Myocyte (in vitro differentiated cells): ENCODE measurements around the gene GABBR2. TPM values are rescaled to one million over a fixed set of nuclear protein-coding genes. Genes with fewer than 3 reads are reported as not detected.

Experiments
- DNase-seq: peaks from one replicate; pipeline ENCODE4 v3.0.0-alpha.2; 2012; ENCODE audit warnings: low read depth
- total RNA-seq: library from RNA; depleted of rRNA; stranded (reverse); fragments of >200 nt; gene quantifications from 2 replicates; pipeline ENCODE4 v1.2.3, GENCODE V29; 2014

GABBR2 gene
- total RNA-seq, 1 donor from 2014 or later, result 0.51 TPM

DNA sequence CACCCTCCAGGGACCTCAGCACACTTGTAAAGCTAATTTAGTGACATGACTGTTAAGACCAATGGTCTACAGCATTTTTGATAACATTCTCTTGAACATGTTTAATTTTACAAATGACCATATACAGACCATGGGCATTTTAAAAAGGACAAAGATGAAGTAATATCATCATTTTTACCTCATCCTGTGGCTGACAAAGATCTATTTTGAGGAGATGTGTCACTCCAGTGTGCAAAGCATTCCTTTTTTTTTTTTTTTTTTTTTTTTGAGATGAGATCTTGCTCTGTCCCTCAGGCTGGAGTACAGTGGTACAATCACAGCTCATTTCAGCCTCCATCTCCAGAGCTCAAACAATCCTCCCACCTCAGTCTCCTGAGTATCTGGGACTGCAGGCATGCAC lies 335.1 kb downstream of the GABBR2 start:
- DNase-seq, result no peak

DNA sequence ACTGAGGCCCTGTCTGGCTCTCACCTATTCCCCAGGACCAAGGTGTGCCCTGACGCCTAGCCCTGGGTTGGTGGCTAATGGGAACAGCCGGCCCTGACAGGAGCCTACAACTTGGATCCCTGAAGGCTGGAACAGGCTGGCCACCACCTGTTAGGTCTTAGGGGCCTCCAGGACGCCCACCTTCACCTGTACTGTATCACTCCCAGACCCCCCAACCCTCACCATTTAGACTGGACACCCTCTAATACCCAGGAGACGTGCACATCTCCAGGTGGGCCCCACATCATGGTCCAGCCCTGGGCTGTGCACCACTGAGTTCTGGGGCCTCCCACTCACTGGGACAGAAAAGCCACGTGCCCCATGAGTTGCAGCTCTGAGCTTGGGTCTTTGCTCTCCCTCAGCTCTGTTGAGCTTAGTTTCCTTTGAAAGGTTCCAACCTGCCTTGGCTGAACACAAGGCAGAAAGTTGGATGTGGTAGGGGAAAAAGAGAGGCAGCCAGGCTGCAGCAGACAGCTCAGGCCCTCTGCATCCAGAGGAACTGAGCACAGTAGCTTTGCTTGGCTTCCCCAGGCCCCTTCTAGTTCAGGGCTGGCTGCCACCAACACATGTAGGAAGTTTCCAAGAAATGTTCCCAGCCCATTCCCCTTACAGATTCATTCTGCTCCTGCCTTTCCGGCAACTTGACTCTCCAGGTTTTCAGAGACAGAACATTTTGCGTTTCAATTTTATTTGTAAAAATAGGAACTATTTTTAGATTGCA lies 336.5 kb downstream of the GABBR2 start:
- no peak for DNase-seq

DNA sequence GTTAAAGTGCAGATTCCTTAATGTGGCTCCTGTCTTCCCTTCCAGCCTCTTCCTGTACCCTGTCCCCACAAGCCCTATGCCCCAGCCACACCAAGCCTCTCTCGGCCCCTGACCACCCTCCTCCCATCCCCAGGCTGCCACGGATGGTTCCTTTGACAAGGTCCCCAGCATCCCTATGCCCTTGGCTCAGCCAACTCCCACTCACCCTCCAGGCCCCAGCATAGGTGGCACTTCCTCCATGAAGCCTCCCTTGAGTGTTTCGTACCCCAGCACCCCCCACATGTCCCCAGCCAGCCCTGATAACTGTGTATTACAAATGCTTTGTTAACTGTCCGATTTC lies 337.8 kb downstream of the GABBR2 start:
- no peak for DNase-seq

DNA sequence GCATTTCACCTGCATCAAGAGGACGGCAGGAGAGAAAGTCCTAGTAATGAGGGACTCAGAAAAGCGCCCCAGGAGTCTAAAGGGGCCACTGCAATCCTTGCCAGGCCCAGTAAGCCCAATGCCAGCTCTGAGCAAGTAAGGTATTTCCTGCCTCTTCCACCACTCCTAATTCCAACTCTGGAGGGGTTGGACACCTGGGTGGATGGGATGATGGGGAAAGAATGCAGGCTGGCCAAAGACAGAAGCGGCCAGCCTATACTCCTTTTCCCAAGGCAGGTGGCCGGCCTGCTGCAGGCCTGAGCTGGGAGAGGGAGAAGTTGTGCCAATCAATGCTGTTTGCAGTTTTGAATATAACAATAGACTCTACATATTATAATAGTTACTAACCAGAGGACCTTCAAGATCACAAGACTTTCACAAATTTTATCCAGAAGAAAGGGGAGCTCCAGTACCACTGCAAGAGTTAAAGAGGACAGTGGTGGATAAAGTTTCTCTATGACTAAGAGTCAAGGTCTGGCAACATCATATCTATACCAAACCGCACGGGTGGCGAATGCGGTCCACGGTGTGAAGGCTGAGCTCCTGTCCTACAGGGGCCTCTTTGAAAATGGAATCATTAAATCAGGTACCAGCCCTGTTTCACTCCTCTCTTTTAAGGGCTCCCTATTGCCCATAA lies 338.3 kb downstream of the GABBR2 start:
- no peak for DNase-seq

DNA sequence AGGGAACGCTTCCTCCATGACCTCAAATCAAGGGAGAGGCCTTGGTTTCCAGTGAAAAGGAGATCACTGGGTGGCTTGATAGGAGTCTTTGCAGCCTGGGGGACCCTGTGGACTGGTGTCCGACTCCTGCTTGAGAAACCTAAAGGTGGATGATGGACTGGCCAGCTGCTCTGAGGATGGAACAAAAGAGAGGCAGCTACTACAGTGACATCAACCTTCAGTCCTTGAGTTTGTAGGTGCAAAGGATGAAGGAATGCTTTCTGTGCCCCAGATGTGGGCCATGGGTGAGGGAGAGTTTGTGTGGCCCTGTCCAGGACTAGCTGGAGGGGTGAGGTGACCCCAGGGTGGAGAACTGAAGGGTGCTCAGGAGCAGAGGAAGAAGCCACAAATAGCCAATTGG lies 338.8 kb downstream of the GABBR2 start:
- no peak for DNase-seq

DNA sequence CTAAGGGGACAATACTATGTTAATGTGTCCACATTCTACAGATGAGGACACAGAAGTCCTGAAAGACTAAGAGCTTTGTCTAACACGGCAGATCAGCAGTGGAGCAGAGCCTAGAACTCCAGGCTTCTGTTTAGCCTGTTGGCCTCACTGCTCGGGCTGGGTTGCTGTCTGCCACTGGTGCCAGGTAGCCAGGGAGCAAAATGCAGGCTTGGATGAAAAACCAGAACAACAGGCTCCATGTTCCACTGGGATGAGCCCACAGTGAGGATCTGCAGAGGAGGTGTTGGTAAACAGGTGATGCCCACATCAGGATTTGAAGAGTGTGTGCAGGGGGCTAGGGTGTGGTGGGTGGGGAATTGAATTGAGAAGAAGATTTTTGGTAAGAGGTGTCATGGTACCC lies 339.3 kb downstream of the GABBR2 start:
- DNase-seq, result no peak

DNA sequence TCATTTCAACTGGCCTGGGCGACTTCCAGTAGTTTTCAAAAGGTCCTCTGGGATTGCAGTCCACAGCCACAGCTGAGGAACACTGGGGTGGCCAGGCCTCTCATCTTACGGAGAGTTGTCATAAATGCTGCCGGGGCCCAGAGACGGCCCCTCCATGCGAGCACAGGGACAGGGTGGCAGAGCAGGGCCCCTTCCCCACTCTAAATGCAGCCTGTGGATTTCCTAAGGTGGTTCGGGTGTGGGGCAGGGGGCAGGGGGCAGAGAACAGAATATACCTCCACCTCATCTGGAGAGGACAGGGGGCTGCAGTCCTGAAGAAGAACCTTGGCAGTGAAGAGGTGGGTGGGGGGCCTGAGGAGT lies 339.7 kb downstream of the GABBR2 start:
- no peak for DNase-seq

DNA sequence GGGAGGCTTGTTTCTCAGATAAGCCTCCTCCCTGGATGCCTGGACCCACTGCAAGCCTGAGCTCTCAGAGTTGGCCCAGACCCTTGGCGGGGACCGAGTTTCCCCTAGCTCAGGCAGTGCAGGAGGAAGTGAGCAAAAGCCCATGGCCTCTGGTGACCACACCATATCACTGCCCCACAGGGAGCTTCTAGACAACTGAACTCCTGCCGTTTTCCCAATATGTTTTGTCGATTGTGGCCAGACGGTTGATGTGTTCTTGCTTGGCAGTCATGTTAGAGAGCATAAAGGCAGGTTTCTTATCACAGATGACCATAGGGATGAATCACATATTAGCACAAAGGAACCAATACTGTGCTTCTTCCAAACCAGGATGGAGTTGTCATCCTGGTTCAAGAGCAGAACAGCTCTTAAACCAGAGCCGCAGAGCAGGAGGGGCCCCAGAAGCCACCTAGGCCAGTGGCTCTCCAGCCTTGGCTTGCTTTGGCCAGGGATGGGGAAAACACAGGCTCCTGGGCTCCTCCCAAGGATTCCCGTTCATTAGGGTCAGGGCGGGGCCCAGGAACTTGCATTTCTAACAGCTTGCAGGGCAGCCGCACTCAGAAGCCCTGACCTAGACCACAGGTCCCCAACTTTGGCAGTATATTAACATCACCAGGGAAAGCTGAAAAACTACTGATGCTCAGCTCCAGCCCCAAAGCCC lies 340.2 kb downstream of the GABBR2 start:
- no peak for DNase-seq

DNA sequence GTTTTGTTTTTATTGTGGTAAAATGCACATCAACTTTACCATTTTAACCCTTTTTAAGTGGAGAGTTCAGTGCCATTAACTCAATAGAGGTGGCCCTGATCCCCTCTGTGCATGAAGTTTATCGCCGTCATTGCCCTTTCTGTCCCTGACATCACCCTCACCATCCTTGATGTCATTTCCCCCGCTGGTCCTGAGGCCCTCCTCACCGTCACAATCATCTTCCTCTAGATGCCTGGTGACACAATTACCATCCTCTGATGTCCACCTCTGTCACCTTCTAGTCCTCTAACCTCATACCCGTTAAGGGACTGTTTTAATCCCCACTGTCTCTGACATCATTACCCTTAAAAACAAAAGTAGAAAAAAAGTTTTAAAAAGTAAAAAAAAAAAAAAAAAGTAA lies 340.8 kb downstream of the GABBR2 start:
- DNase-seq, result no peak

DNA sequence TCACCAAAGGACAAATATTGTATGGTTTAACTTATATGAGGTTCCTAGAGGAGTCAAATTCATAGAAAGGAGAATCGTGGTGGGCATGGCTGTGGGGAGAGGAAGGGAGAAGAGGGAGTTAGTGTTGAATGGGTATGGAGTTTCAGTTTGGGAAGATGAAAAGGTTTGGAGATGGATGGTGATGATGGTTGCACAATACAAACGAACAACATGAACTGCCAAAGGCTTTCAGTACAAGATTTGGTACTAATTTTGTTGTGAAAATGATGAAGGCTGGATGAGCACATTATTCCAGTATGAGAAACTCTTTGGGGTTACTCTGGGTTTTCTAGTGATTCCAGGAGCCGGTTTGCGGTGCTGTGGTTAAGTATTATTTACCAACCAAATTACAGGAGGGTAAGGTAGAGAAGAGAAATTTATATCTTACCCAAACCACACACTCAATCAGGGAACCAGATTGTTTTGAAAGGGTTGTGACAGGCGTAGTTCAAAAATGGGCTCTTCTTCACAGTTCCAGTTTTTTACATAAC lies 341.3 kb downstream of the GABBR2 start:
- DNase-seq, result no peak

DNA sequence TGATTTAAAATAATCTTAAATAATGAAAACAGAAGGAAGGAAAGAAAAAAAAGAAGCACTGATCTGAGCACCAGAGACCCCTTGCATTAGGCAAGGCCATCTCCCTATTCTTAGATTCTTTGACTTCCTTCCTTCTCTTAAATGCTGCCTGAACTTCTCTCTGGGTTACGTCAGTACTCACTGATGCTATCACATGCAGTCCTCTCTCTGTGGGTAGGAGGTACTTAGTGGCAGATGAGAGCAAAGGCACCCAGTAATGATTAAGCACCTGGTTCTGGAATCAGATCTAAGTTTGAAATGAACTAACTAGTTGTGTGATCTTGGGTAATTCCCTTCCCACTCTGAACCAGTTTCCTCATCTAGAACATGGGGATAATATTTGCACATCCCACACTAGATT lies 343.0 kb downstream of the GABBR2 start:
- DNase-seq, result no peak

DNA sequence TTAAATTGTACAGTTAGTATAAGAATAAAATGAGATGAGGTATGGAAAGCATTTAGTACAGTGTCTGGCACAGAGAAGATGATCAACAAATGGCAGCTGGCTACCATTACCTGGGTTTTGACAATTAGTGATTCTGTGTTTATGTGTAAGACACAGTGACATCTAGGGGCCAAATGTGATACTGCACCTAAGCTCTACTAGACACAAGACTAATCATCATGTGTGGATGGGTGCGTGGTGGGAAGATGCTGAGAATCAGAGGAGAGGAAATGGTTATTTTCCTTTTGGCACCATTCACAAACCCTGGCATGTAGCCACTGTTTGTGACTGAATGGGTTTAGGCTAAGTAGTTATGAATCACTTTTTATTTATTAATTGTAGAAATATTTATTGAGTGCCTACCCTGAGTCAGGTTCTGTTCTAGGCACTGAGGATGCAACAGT lies 343.5 kb downstream of the GABBR2 start:
- DNase-seq, result peak; percentile 21

DNA sequence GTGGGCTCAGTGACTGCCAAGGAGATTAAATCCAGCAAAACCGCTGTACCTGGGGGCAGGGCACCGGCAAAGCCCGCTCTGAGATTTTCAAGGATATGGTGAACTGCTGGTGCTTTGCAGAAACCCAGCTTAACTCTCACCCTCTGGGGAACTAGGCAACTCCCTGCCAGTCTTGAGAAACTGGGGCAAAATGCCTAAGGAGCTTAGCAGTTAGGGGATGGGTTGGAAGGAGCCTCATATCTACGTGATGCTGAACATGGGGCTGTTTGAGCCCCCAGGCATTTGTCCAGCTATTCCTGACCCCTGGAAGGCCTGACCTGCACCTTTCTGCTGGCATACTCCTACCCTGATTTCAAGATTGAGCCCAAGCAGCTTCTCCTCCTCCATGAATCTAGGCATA lies 344.6 kb downstream of the GABBR2 start:
- no peak for DNase-seq

DNA sequence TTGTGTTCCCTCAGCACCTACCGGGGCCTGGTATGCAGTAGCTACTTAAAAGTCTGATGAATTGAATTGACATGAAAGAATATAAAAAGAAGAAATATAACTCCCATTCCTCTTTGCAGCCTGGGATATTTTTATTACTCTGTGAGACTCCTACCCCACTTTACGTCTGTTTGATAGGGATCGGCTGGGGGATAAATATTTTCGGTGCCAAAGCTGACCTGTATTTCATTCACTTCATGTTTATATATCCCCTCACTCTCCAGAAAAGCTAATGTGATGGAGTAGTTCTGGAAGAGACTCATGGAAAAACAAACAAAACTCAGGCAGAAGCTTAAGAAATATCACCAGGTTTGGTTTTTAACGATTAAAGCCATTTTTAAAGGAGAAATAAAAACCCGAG lies 345.1 kb downstream of the GABBR2 start:
- DNase-seq, result no peak

DNA sequence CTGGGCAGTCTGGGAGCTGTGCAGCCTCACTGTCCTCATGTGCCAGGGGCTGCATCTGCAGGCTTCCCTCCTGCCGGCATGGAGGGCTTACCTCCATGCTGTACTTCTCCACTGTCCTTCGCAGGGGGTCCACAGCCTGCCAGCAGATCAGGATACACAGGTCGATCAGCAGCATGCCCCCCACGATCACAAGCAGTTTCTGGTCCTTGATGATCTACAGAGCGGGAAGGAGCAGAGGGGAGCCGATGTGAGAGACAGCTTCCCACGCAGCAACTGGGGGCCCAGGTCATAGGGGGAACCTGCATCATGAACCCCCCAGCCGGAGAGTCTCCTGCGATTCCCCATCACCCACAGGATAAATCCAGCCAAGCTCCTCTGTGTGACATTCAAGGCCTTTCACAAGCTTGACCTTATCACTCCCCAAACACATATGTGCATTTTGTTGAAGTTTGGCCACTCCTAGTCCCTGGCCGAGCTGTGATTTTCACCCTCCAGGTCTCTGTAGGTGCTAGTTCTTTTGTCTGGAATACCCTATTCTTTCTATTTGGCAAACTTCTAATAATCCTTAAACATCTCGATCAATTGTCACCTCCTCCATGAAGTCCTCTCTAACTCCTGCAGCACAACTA lies 346.0 kb downstream of the GABBR2 start:
- DNase-seq, result no peak

DNA sequence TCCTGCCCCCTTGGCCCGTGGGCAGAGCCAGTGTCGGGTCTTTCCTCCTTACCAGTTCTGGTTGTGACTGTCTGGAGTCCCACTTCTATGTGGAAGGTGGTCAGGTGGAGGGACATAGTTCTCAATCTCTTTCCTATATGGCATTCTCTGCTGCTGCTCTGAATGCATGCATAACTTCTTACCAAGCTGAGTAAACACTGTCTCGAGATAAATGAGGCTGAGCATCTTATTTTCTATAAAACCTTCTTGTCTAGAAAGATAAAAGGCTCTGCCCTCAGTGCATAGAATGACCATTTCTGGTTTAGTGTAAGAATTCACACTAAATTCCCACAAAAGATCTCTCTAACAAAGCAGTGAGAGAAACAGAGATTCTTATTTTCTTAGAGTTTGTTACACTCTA lies 347.1 kb downstream of the GABBR2 start:
- DNase-seq, result no peak

DNA sequence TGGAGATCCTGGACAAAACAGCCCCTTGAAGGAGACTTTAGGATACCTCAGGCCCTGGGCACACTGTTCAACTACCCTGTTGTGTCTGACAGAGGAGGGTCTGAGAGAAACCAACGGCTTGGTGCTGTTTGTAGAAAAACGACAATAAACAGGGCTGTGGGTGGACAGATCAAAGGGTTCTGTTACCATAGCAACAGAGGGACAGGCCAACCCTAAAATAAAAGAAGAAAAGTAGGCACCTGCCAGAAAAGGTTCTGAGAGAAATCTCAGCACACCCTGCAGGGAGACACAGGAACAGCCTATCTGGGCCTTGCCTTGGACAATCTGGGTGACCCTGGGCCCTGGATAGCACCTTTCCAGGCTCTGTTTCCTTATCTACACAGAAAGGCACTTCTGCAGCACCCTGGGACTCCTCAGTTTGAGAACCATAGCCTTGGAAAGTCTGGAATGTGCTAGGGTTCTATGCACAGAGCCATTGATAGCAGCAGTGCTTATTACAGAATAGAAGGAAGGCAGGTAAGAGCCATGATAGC lies 348.5 kb downstream of the GABBR2 start:
- no peak for DNase-seq

DNA sequence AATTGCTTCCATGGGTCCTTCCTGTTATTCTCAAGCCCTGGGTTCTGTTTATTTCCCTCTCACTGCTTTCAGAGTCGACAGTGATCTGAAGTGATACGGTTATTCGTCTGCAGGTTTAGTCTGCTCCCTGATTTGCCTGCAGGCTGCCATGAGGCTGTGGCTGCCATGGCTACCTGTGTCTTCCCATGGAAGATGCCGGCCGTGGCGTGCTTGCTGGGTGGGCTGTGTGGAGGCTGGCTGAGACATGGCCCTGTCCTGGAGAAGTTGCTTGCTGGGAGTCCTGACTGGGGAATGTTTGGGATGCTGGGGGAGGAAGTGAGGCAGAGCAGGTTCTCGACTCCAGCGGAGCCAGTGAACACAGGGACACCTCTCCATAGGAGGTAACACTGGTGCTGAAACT lies 349.2 kb downstream of the GABBR2 start:
- no peak for DNase-seq

DNA sequence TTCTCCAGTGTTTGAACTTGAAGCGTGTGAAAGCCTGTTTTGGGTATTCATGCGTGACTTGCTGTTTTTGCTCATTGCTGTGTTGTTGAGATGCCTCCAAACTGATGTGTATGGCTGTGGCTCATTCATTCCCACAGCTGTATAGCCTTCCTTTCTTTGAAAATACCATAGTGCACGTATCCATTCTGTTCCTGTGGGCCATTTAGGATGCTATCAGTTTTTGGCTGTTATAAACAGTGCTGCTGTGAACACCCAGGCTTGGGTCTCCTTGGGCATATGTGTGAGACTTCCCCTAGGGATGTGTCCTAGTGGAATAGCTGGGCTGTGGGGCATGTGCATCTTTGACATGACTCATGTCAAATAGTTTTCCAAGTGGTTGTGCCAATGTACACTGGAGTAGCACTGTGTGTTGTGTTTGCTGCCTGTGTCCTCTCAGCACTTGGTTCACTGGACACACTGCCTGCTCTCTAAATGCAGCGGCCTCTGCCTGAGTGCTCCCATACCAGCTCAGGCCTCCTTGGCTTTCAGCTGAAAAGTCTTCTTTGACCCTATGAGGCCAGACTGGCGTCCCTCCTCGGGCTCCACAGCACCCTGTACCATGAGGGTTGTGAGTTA lies 350.7 kb downstream of the GABBR2 start:
- no peak for DNase-seq

DNA sequence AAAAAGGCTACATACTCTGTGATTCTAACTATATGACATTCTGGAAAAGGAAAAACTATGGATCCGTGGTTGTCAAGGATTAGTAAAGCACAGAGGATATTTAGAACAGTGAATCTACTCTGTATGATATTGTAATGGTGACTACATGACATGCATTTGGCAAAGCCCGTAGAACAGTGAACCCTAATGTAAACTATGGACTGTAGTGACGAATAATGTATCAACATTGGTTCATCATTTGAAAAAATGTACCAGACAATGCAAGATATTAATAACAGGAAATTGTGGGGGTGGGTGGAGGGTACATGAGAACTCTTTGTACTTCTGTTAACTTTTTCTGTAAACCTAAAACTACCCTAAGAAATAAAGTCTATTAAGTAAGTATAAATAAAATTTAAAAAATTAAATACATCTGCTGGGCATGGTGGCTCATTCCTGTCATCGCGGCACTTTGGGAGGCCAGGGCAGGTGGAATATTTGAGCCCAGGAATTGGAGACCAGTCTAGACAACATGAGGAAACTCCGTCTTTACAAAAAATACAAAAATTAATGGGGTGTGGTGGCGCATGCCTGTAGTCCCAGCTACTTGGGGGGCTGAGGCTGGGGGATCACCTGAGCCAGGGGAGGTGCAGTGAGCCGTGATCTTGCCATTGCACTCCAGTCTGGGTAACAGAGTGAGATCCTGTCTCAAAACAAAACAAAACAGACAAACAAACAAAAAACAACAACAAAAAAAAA lies 351.6 kb downstream of the GABBR2 start:
- DNase-seq, result no peak
